Activated naive CD4-positive, alpha-beta T cell treated with anti-CD3 and anti-CD28 coated beads, Interleukin-2, amount 10 ng/mL, durations not matched to agents 7 days and 5 days (primary cell): ENCODE measurements around the gene TRAF1.

ENCODE experiments used
- CTCF ChIA-PET: fragments of 350-600 bp; sonication (Branson Sonifier 250); formaldehyde crosslinking; loops from one replicate; lab custom pipeline; 2021; ENCODE audit warnings: antibody characterized with exemption; lab: Charles Lee
- DNase-seq: peaks from one replicate; pipeline ENCODE4 v3.0.0-alpha.2; 2020
- H3K27ac Mint-ChIP-seq: one replicate; pipeline ENCODE4 v1.8.0; 2021; ENCODE audit warnings: mild to moderate bottlenecking, moderate library complexity, mixed read lengths
- H3K27me3 Mint-ChIP-seq: one replicate; pipeline ENCODE4 v1.8.0; 2021; ENCODE audit warnings: mild to moderate bottlenecking, mixed read lengths
- H3K36me3 Mint-ChIP-seq: one replicate; pipeline ENCODE4 v1.8.0; 2021; ENCODE audit warnings: mixed read lengths
- H3K4me1 Mint-ChIP-seq: one replicate; pipeline ENCODE4 v1.8.0; 2021; ENCODE audit warnings: mixed read lengths
- H3K4me3 Mint-ChIP-seq: one replicate; pipeline ENCODE4 v1.8.0; 2021; ENCODE audit warnings: mild to moderate bottlenecking, moderate library complexity, mixed read lengths
- H3K9me3 Mint-ChIP-seq: one replicate; pipeline ENCODE4 v1.8.0; 2021; ENCODE audit warnings: mixed read lengths

Gene TRAF1

GRCh38 chr9:120949290-120949689 lies 22.7 kb upstream of the TRAF1 start:
- Mint-ChIP-seq H3K4me1 (no peaks in the 10 kb centered on the region), H3K9me3 (no peaks in the 10 kb centered on the region)

GRCh38 chr9:120948824-120949223 lies 22.2 kb upstream of the TRAF1 start:
- Mint-ChIP-seq H3K36me3 (no peaks in the 10 kb centered on the region), H3K27me3 (no peaks in the 10 kb centered on the region), H3K4me3 (no peak overlapping the region), H3K9me3 (no peaks in the 10 kb centered on the region), H3K27ac (no peak overlapping the region), H3K4me1 (no peaks in the 10 kb centered on the region)
- CTCF ChIA-PET: interaction anchor here (1.4 kb wide), 1 partner anchor 12 kb away, joined by 4 read pairs; no protein-coding TSS in a partner anchor
- DNase-seq: no peak

More at GRCh38 chr9:120949290-120949689, 22.7 kb upstream of the TRAF1 start:
- H3K4me3 Mint-ChIP-seq: no peak overlapping the region
- no peaks in the 10 kb centered on the region for H3K27me3 Mint-ChIP-seq
- no peak for DNase-seq
- CTCF ChIA-PET: interaction anchor here (0.7 kb wide), 1 partner anchor 648 kb away, joined by 3 read pairs; no protein-coding TSS in a partner anchor
- H3K36me3 Mint-ChIP-seq: no peaks in the 10 kb centered on the region
- H3K27ac Mint-ChIP-seq: no peak overlapping the region

GRCh38 chr9:120947222-120947621 lies 20.6 kb upstream of the TRAF1 start:
- Mint-ChIP-seq H3K36me3 (no peaks in the 10 kb centered on the region), H3K4me3 (no peak overlapping the region), H3K27ac (no peak overlapping the region), H3K4me1 (no peaks in the 10 kb centered on the region), H3K9me3 (no peaks in the 10 kb centered on the region), H3K27me3 (no peaks in the 10 kb centered on the region)
- CTCF ChIA-PET: interaction anchor here (1.4 kb wide), 1 partner anchor 10 kb away, joined by 4 read pairs; no protein-coding TSS in a partner anchor
- DNase-seq: no peak

GRCh38 chr9:120946259-120946658 lies 19.7 kb upstream of the TRAF1 start:
- no peaks in the 10 kb centered on the region for H3K9me3 Mint-ChIP-seq
- H3K27me3 Mint-ChIP-seq: peaks cover 5% of the 10 kb centered on the region
- CTCF ChIA-PET: no interaction called here
- H3K4me3 Mint-ChIP-seq: no peak overlapping the region
- H3K4me1 Mint-ChIP-seq: no peaks in the 10 kb centered on the region
- no peak overlapping the region for H3K27ac Mint-ChIP-seq
- no peak for DNase-seq
- H3K36me3 Mint-ChIP-seq: no peaks in the 10 kb centered on the region

GRCh38 chr9:120944948-120945347 lies 18.4 kb upstream of the TRAF1 start:
- Mint-ChIP-seq H3K9me3 (no peaks in the 10 kb centered on the region), H3K4me1 (no peaks in the 10 kb centered on the region), H3K4me3 (no peak overlapping the region), H3K27me3 (peaks cover 8% of the 10 kb centered on the region), H3K27ac (no peak overlapping the region), H3K36me3 (no peaks in the 10 kb centered on the region)
- CTCF ChIA-PET: no interaction called here
- no peak for DNase-seq

- no peaks in the 10 kb centered on the region for H3K9me3 Mint-ChIP-seq
- no peaks in the 10 kb centered on the region for H3K36me3 Mint-ChIP-seq
- DNase-seq: no peak
- CTCF ChIA-PET: no interaction called here
- peaks cover 8% of the 10 kb centered on the region for H3K27me3 Mint-ChIP-seq
- no peaks in the 10 kb centered on the region for H3K4me1 Mint-ChIP-seq
- no peak overlapping the region for H3K4me3 Mint-ChIP-seq
- H3K27ac Mint-ChIP-seq: no peak overlapping the region
Observed at GRCh38 chr9:120944434-120944843, 17.8 kb upstream of the TRAF1 start.

GRCh38 chr9:120942186-120943001 lies 15.8 kb upstream of the TRAF1 start:
- Mint-ChIP-seq H3K27ac (no peak overlapping the region), H3K9me3 (no peaks in the 10 kb centered on the region), H3K27me3 (peaks cover 12% of the 10 kb centered on the region), H3K4me3 (no peak overlapping the region), H3K4me1 (peaks cover 4% of the 10 kb centered on the region), H3K36me3 (no peaks in the 10 kb centered on the region)
- CTCF ChIA-PET: no interaction called here
- DNase-seq: no peak

GRCh38 chr9:120941046-120941770 lies 14.6 kb upstream of the TRAF1 start:
- Mint-ChIP-seq H3K9me3 (no peaks in the 10 kb centered on the region), H3K27me3 (peaks cover 12% of the 10 kb centered on the region), H3K36me3 (no peaks in the 10 kb centered on the region), H3K27ac (no peak overlapping the region), H3K4me3 (no peak overlapping the region), H3K4me1 (peaks cover 16% of the 10 kb centered on the region)
- CTCF ChIA-PET: interaction anchor here (2.2 to 7.9 kb wide), 2 partner anchors 40 to 69 kb away, joined by 5 to 83 read pairs; partner anchors contain the start of gene PHF19
- no peak for DNase-seq

GRCh38 chr9:120940573-120940972 lies 14.0 kb upstream of the TRAF1 start:
- H3K9me3 Mint-ChIP-seq: no peaks in the 10 kb centered on the region
- H3K27ac Mint-ChIP-seq: no peak overlapping the region
- peaks cover 12% of the 10 kb centered on the region for H3K27me3 Mint-ChIP-seq
- no peaks in the 10 kb centered on the region for H3K36me3 Mint-ChIP-seq
- H3K4me3 Mint-ChIP-seq: no peak overlapping the region
- no peak for DNase-seq
- H3K4me1 Mint-ChIP-seq: peaks cover 22% of the 10 kb centered on the region
- CTCF ChIA-PET: interaction anchor here (2.2 to 7.9 kb wide), 2 partner anchors 41 to 69 kb away, joined by 5 to 83 read pairs; partner anchors contain the start of gene PHF19

GRCh38 chr9:120938851-120939250 lies 12.3 kb upstream of the TRAF1 start:
- Mint-ChIP-seq H3K27ac (no peak overlapping the region), H3K9me3 (no peaks in the 10 kb centered on the region)

GRCh38 chr9:120937596-120937995 lies 11.0 kb upstream of the TRAF1 start:
- Mint-ChIP-seq H3K27ac (no peak overlapping the region), H3K9me3 (no peaks in the 10 kb centered on the region), H3K27me3 (peaks cover 12% of the 10 kb centered on the region), H3K4me1 (peaks cover 50% of the 10 kb centered on the region), H3K4me3 (no peak overlapping the region), H3K36me3 (no peaks in the 10 kb centered on the region)
- DNase-seq: no peak
- CTCF ChIA-PET: interaction anchor here (1.0 to 7.9 kb wide), 11 partner anchors 9 to 181 kb away, joined by 3 to 83 read pairs (median 5); partner anchors contain the start of gene PHF19

More at GRCh38 chr9:120938851-120939250, 12.3 kb upstream of the TRAF1 start:
- no peak for DNase-seq
- CTCF ChIA-PET: interaction anchor here (0.8 to 7.9 kb wide), 5 partner anchors 12 to 183 kb away, joined by 3 to 83 read pairs (median 9); partner anchors contain the start of genes PHF19 and TRAF1
- Mint-ChIP-seq H3K36me3 (no peaks in the 10 kb centered on the region), H3K4me1 (peaks cover 37% of the 10 kb centered on the region), H3K27me3 (peaks cover 12% of the 10 kb centered on the region), H3K4me3 (no peak overlapping the region)

GRCh38 chr9:120937127-120937526 lies 10.5 kb upstream of the TRAF1 start:
- Mint-ChIP-seq H3K27ac (peak overlapping the region; percentile 92), H3K4me1 (peaks cover 54% of the 10 kb centered on the region), H3K36me3 (no peaks in the 10 kb centered on the region), H3K9me3 (no peaks in the 10 kb centered on the region), H3K4me3 (no peak overlapping the region), H3K27me3 (peaks cover 12% of the 10 kb centered on the region)
- DNase-seq: no peak
- CTCF ChIA-PET: interaction anchor here (0.7 to 7.9 kb wide), 15 partner anchors 8 to 233 kb away, joined by 3 to 83 read pairs (median 4); partner anchors contain the start of gene PHF19

GRCh38 chr9:120936764-120937122 lies 10.1 kb upstream of the TRAF1 start:
- peak overlapping the region; percentile 56 for H3K4me3 Mint-ChIP-seq
- no peaks in the 10 kb centered on the region for H3K9me3 Mint-ChIP-seq
- H3K27me3 Mint-ChIP-seq: peaks cover 11% of the 10 kb centered on the region
- peak overlapping the region; percentile 92 for H3K27ac Mint-ChIP-seq
- H3K4me1 Mint-ChIP-seq: peaks cover 58% of the 10 kb centered on the region
- DNase-seq: no peak
- no peaks in the 10 kb centered on the region for H3K36me3 Mint-ChIP-seq
- CTCF ChIA-PET: interaction anchor here (0.7 to 7.9 kb wide), 15 partner anchors 11 to 233 kb away, joined by 3 to 83 read pairs (median 4); partner anchors contain the start of gene PHF19
